ENCODE results near the gene SYNE4.

- no peak for TF ChIP-seq ZNF221 (tag by site-specific recombination; IDR thresholded peaks at IDR 0.05; ENCODE audit: borderline replicate concordance)
- TF ChIP-seq, protein P1, sequence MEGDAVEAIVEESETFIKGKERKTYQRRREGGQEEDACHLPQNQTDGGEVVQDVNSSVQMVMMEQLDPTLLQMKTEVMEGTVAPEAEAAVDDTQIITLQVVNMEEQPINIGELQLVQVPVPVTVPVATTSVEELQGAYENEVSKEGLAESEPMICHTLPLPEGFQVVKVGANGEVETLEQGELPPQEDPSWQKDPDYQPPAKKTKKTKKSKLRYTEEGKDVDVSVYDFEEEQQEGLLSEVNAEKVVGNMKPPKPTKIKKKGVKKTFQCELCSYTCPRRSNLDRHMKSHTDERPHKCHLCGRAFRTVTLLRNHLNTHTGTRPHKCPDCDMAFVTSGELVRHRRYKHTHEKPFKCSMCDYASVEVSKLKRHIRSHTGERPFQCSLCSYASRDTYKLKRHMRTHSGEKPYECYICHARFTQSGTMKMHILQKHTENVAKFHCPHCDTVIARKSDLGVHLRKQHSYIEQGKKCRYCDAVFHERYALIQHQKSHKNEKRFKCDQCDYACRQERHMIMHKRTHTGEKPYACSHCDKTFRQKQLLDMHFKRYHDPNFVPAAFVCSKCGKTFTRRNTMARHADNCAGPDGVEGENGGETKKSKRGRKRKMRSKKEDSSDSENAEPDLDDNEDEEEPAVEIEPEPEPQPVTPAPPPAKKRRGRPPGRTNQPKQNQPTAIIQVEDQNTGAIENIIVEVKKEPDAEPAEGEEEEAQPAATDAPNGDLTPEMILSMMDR (tag by site-specific recombination; IDR thresholded peaks at IDR 0.05) = no peak
- TF ChIP-seq ZNF423 (tag by site-specific recombination; IDR thresholded peaks at IDR 0.05) = no peak
- no peak for TF ChIP-seq ZNF837 (tag by site-specific recombination; IDR thresholded peaks at IDR 0.05)
- TF ChIP-seq ZNF223 (tag by site-specific recombination; IDR thresholded peaks at IDR 0.05) = no peak
- no peak for TF ChIP-seq ZBTB21 (tag by site-specific recombination; IDR thresholded peaks at IDR 0.05)
- no peak for TF ChIP-seq ZFP41 (tag by site-specific recombination; IDR thresholded peaks at IDR 0.05; ENCODE audit: borderline replicate concordance)
These were observed 48.7 kb downstream of the SYNE4 start for GRCh38 chr19:35959968-35960320.

Data from HEK293 (cell line).